Mesendoderm (in vitro differentiated cells): Measurements from ENCODE around the gene SPNS3.

Source experiments
- DNase-seq: peaks from one replicate; pipeline ENCODE4 v3.0.0; 2013
- H2AK5ac ChIP-seq: 2 replicates; pipeline ENCODE4 v1.6.1; 2013; ENCODE audit warnings: low read length, inconsistent platforms
- H2BK120ac ChIP-seq: 2 replicates; pipeline ENCODE4 v1.6.1; 2013; ENCODE audit warnings: low read depth, mild to moderate bottlenecking, low read length, moderate library complexity, mixed read lengths
- H2BK15ac ChIP-seq: replicated peaks from 2 replicates; pipeline ENCODE4 v1.6.1; 2013; ENCODE audit warnings: low read depth, mild to moderate bottlenecking, moderate library complexity
- H2BK5ac ChIP-seq: 2 replicates; pipeline ENCODE4 v1.6.1; 2013; ENCODE audit warnings: low read length, inconsistent platforms
- H3K18ac ChIP-seq: 2 replicates; pipeline ENCODE4 v1.6.1; 2013; ENCODE audit warnings: mild to moderate bottlenecking, low read length, mixed read lengths
- H3K23ac ChIP-seq: one replicate; pipeline ENCODE4 v1.6.1; 2013; ENCODE audit warnings: low read length
- H3K27ac ChIP-seq: 2 replicates; pipeline ENCODE4 v1.5.1; 2013; ENCODE audit warnings: low read depth, mild to moderate bottlenecking, inconsistent platforms, low read length, moderate library complexity
- H3K27me3 ChIP-seq: 2 replicates; pipeline ENCODE4 v1.6.1; 2013; ENCODE audit warnings: low read length, control low read depth, mild to moderate bottlenecking, inconsistent platforms; ENCODE audit not compliant: insufficient read depth, poor library complexity
- H3K36me3 ChIP-seq: 2 replicates; pipeline ENCODE4 v1.6.1; 2013; ENCODE audit warnings: low read length, inconsistent platforms; ENCODE audit not compliant: control insufficient read depth, insufficient read depth
- H3K4ac ChIP-seq: one replicate; pipeline ENCODE4 v1.6.1; 2013; ENCODE audit warnings: low read depth, mild to moderate bottlenecking, low read length, moderate library complexity
- H3K4me1 ChIP-seq: 2 replicates; pipeline ENCODE4 v1.6.1; 2013; ENCODE audit warnings: low read depth, low read length, inconsistent platforms; ENCODE audit not compliant: control insufficient read depth
- H3K4me2 ChIP-seq: 2 replicates; pipeline ENCODE4 v1.6.1; 2013; ENCODE audit warnings: low read length
- H3K4me3 ChIP-seq: 2 replicates; pipeline ENCODE4 v1.5.1; 2013; ENCODE audit warnings: mild to moderate bottlenecking, low read length
- H3K56ac ChIP-seq: one replicate; pipeline ENCODE4 v1.6.1; 2013; ENCODE audit warnings: low read length
- H3K79me1 ChIP-seq: 2 replicates; pipeline ENCODE4 v1.6.1; 2013; ENCODE audit warnings: low read length, inconsistent platforms
- H3K79me2 ChIP-seq: 2 replicates; pipeline ENCODE4 v1.6.1; 2013; ENCODE audit warnings: mild to moderate bottlenecking, low read length; ENCODE audit not compliant: control insufficient read depth, insufficient read depth
- H3K9ac ChIP-seq: 2 replicates; pipeline ENCODE4 v1.6.1; 2013; ENCODE audit warnings: low read length, inconsistent platforms
- H4K5ac ChIP-seq: one replicate; pipeline ENCODE4 v1.6.1; 2013; ENCODE audit warnings: low read length
- H4K8ac ChIP-seq: one replicate; pipeline ENCODE4 v1.6.1; 2013; ENCODE audit warnings: low read depth, mild to moderate bottlenecking, control low read depth, low read length, moderate library complexity
- WGBS: extraction: QIAGEN DNeasy Blood & Tissue Kit; methylation state at CpG from one replicate; pipeline ENCODE4 v1.1.7; 2013; ENCODE audit warnings: low lambda C conversion rate, missing lambda C conversion rate; ENCODE audit not compliant: insufficient coverage; ENCODE audit errors: extremely low coverage; 5-methylcytosine and 5-hydroxymethylcytosine counted together

The SPNS3 gene

GRCh38 chr17:4525691-4526397, 92.1 kb downstream of the SPNS3 start:
- Histone ChIP-seq H3K36me3 (no peaks in the 10 kb centered on the region), H3K27ac (no peak overlapping the region), H3K23ac (no peak overlapping the region), H3K18ac (no peak overlapping the region), H3K4me3 (no peak overlapping the region), H4K5ac (no peak overlapping the region), H3K4me2 (no peak overlapping the region), H4K8ac (no peak overlapping the region), H2AK5ac (no peak overlapping the region), H2BK120ac (no peak overlapping the region), H2BK15ac (no peak overlapping the region), H3K27me3 (no peaks in the 10 kb centered on the region), H2BK5ac (no peak overlapping the region), H3K79me1 (no peaks in the 10 kb centered on the region), H3K4ac (no peak overlapping the region), H3K56ac (no peak overlapping the region), H3K4me1 (no peaks in the 10 kb centered on the region), H3K79me2 (no peaks in the 10 kb centered on the region), H3K9ac (no peak overlapping the region)
- DNase-seq = no peak
- no CpG with 5 or more reads among the region's 11 CpGs for WGBS

GRCh38 chr17:4527134-4527533, 93.4 kb downstream of the SPNS3 start:
- no peak overlapping the region for H2BK15ac ChIP-seq
- no peak overlapping the region for H3K4me3 ChIP-seq
- H3K79me2 ChIP-seq = no peaks in the 10 kb centered on the region
- H3K79me1 ChIP-seq = no peaks in the 10 kb centered on the region
- H3K36me3 ChIP-seq = no peaks in the 10 kb centered on the region
- H3K23ac ChIP-seq = no peak overlapping the region
- DNase-seq = no peak
- no peak overlapping the region for H3K27ac ChIP-seq
- H4K8ac ChIP-seq = no peak overlapping the region
- no peaks in the 10 kb centered on the region for H3K4me1 ChIP-seq
- H2BK5ac ChIP-seq = no peak overlapping the region
- H3K9ac ChIP-seq = no peak overlapping the region
- H3K4me2 ChIP-seq = no peak overlapping the region
- H2AK5ac ChIP-seq = no peak overlapping the region
- H3K56ac ChIP-seq = no peak overlapping the region
- no peak overlapping the region for H4K5ac ChIP-seq
- no peaks in the 10 kb centered on the region for H3K27me3 ChIP-seq
- no peak overlapping the region for H2BK120ac ChIP-seq
- no CpG with 5 or more reads among the region's 1 CpG for WGBS
- no peak overlapping the region for H3K18ac ChIP-seq
- no peak overlapping the region for H3K4ac ChIP-seq

- Histone ChIP-seq H3K23ac (no peak overlapping the region), H3K4me1 (no peaks in the 10 kb centered on the region), H3K27me3 (no peaks in the 10 kb centered on the region), H3K56ac (no peak overlapping the region), H2AK5ac (no peak overlapping the region), H3K9ac (no peak overlapping the region), H2BK5ac (no peak overlapping the region), H2BK120ac (no peak overlapping the region), H3K4ac (no peak overlapping the region), H4K8ac (no peak overlapping the region), H4K5ac (no peak overlapping the region), H3K27ac (no peak overlapping the region), H3K4me2 (no peak overlapping the region), H3K36me3 (no peaks in the 10 kb centered on the region), H3K18ac (no peak overlapping the region), H3K79me1 (no peaks in the 10 kb centered on the region), H3K4me3 (no peak overlapping the region), H2BK15ac (no peak overlapping the region), H3K79me2 (no peaks in the 10 kb centered on the region)
- no CpG with 5 or more reads among the region's 12 CpGs for WGBS
- DNase-seq = peak; percentile 76
Observed at GRCh38 chr17:4527566-4528125, 93.9 kb downstream of the SPNS3 start.

GRCh38 chr17:4529533-4530152, 95.9 kb downstream of the SPNS3 start:
- no peak overlapping the region for H3K4ac ChIP-seq
- no peak overlapping the region for H2BK15ac ChIP-seq
- H2BK5ac ChIP-seq = no peak overlapping the region
- no peaks in the 10 kb centered on the region for H3K27me3 ChIP-seq
- H3K36me3 ChIP-seq = no peaks in the 10 kb centered on the region
- H3K9ac ChIP-seq = no peak overlapping the region
- no peak overlapping the region for H3K23ac ChIP-seq
- H3K4me3 ChIP-seq = no peak overlapping the region
- H3K18ac ChIP-seq = no peak overlapping the region
- H4K8ac ChIP-seq = no peak overlapping the region
- no peak overlapping the region for H3K27ac ChIP-seq
- H3K4me2 ChIP-seq = no peak overlapping the region
- H4K5ac ChIP-seq = no peak overlapping the region
- WGBS = no CpG with 5 or more reads among the region's 13 CpGs
- no peak overlapping the region for H2BK120ac ChIP-seq
- no peak overlapping the region for H3K56ac ChIP-seq
- H2AK5ac ChIP-seq = no peak overlapping the region
- H3K79me2 ChIP-seq = no peaks in the 10 kb centered on the region
- no peaks in the 10 kb centered on the region for H3K79me1 ChIP-seq
- no peaks in the 10 kb centered on the region for H3K4me1 ChIP-seq
- no peak for DNase-seq

GRCh38 chr17:4530799-4531730, 97.3 kb downstream of the SPNS3 start:
- no CpG with 5 or more reads among the region's 30 CpGs for WGBS
- H3K4me2 ChIP-seq = no peak overlapping the region

More at GRCh38 chr17:4530799-4531730, 97.3 kb downstream of the SPNS3 start:
- Histone ChIP-seq H3K4me3 (no peak overlapping the region), H3K56ac (no peak overlapping the region), H3K18ac (no peak overlapping the region), H3K9ac (no peak overlapping the region), H3K79me1 (no peaks in the 10 kb centered on the region), H3K23ac (no peak overlapping the region), H2BK5ac (no peak overlapping the region), H4K5ac (no peak overlapping the region), H4K8ac (no peak overlapping the region), H3K4me1 (peaks cover 3% of the 10 kb centered on the region), H3K36me3 (no peaks in the 10 kb centered on the region), H3K27ac (no peak overlapping the region), H3K27me3 (no peaks in the 10 kb centered on the region), H2BK120ac (no peak overlapping the region), H2AK5ac (no peak overlapping the region), H3K4ac (no peak overlapping the region), H2BK15ac (no peak overlapping the region), H3K79me2 (no peaks in the 10 kb centered on the region)
- peak; percentile 37 for DNase-seq
